Frontal cortex (tissue), 4 donors: ENCODE data around the gene JADE1. TPM values are rescaled to one million over a fixed set of nuclear protein-coding genes. Genes with fewer than 3 reads are reported as not detected.
A peak's percentile ranks its signal among the peaks of the same experiment; 100 is the strongest.

Experiments used
- DNase-seq, 2 donors: peaks; one replicate each; pipeline ENCODE4 v3.0.0; 2012; ENCODE audit warnings: low spot score in 2 of 2
- FAIRE-seq: peaks from 2 replicates; lab custom pipeline; 2012; peaks lifted over from hg19 to GRCh38; lab: Jason Lieb, UNC
- total RNA-seq: library from RNA; depleted of rRNA; stranded (reverse); fragments of >200 nt; gene quantifications from one replicate; pipeline ENCODE4 v1.2.3, GENCODE V29; 2014
- donor health status: control.
- donor health status: control.
- donor health status: control.

The JADE1 gene
- total RNA-seq, 1 donor from 2014 or later = 28.5 TPM

DNA sequence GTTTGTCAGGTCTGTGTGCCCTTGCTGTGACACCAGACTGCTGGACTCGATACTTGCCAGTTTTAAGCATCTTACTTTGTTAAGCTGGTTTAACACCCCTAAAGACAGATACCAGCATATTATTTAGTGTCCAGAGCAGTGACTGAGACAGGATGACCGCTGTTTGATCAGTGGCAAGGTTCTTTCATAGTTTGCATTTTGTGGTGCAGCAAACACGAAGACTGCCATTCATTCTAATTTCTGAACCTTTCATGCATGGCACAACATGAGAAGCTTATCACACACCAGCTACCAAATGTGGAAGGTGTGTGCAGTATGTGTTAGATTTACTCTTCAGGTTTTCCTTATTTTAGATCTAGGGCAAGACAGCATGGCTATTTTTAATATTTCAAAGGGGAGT lies 28.2 kb downstream of the JADE1 start:
- no peak for DNase-seq
- no peak for FAIRE-seq

DNA sequence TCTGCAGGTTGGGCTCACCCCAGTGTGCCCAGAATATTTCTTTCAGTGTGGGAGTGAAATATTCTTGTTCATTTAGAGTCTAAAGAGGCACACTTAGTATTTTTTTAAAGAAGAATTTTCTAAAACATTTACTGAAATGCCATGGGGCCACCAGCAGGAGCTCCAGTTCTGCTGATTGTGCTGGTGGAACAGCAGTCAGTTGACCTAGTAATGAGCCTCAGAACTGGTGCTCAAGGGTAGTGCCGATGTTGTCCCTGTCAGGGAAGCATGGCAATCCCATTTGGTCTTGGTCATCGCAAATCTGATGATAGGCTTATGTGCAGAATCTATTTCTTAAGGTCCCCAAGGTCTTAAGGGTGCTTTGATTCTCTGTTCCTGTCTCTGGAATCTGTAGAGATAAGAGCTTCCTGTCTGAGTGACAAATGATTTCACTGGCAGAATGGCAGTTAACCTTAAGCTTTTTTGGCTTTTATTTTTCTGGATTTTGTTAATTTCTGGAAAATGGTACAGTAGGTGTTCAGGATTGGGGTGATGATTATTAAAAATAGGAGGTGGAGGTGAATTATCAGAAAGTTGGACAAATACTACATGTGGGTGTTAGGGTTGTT lies 31.3 kb downstream of the JADE1 start:
- no peak for FAIRE-seq
- DNase-seq = no peak

- DNase-seq (no peak), FAIRE-seq (no peak)
These were observed 31.9 kb downstream of the JADE1 start for GRCh38 chr4:128841402-128841801.

GRCh38 chr4:128844931-128845330 lies 35.4 kb downstream of the JADE1 start:
- FAIRE-seq (no peak), DNase-seq (peak in 1 of 2 donors; percentile 29)

GRCh38 chr4:128846063-128846462 lies 36.6 kb downstream of the JADE1 start:
- FAIRE-seq = no peak
- no peak for DNase-seq

DNA sequence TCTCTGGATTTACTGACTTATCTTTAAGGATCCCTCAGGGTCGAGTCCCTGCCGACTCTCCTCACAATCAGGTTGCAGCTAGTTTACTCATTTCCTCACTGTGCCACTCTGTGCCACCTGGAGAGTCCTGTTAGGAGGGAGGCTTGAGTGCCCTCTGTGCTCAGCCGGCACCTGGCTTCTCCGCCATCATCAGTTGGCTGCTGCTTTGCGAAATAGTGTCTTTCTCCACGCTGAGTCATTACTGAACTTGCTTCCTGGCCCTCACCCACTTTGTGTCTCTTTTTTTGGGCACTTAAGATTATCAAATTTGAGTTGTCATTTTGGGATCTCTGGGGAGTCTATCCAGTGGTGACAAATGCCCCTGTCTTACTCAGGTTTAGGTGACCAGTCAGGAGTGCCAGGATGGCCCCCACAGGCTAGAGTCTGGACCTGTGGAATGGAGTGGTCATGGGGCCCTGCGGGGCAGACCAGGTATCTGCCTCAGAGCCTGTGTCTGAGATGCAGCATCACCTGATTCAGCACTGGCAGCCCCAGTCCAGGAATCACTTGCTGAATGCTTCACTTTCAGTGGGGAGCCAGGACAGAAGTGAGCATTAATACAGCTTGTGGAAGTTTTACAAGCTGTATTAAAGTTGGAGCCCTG lies 37.7 kb downstream of the JADE1 start:
- FAIRE-seq (no peak), DNase-seq (no peak)

DNA sequence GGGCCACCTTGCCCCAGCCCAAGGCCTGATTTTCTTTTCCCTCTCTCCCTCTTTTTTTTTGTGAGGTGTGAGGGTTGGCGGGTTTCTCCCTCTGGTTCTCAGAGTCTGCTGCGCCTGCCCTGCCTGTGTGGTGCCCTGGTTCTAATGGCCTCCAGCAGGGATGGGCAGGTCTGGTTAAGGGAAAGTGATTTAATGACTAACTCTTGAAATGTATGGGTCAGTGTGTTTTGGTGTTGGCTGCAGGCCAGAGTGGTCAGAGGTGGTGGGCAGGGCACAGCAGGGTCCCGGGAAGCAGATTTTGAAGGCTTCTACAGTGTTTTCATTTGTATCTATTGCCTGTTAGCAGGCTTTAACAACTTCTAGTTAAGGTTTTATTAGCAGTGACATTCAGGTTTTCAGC lies 39.0 kb downstream of the JADE1 start:
- FAIRE-seq (no peak), DNase-seq (no peak)

DNA sequence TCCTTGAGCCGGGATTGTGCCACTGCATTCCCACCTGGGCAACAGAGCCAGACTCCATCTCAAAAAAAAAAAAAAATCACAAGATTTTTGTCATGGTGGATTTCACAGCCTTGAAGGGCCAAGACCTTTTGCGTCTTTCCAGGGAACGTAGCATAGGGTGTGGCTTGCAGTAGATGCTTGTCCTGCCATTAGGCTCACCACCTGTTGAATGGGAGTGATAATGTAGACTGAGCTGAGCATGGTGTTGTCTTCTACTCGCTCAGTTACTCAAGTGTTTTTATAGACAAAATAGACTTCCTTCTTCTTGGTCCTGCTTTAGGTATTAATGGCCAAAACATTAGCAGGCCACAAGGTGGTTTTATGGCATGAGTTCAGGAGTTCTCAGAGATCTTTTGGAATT lies 40.8 kb downstream of the JADE1 start:
- FAIRE-seq = no peak
- no peak for DNase-seq

GRCh38 chr4:128853741-128854140 lies 44.2 kb downstream of the JADE1 start:
- DNase-seq (no peak), FAIRE-seq (no peak)

GRCh38 chr4:128854433-128854832 lies 44.9 kb downstream of the JADE1 start:
- FAIRE-seq = no peak

DNA sequence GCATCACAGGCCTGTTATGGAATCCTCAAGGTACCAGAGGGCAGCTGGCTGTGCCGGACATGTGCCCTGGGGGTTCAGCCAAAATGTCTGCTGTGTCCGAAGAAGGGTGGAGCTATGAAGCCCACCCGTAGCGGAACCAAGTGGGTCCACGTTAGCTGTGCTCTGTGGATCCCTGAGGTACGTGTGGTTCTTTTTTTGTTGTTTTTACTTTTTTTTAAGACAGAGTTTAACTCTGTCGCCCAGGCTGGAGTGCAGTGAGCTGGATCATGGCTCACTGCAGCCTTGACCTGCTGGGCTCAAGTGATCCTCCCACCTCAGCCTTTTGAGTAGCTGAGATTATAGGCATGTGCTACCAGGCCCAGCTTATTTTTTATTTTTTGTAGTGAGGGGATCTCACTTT lies 46.1 kb downstream of the JADE1 start:
- DNase-seq (no peak), FAIRE-seq (no peak)

More at GRCh38 chr4:128854433-128854832, 44.9 kb downstream of the JADE1 start:
- no peak for DNase-seq

GRCh38 chr4:128856246-128856645 lies 46.7 kb downstream of the JADE1 start:
- DNase-seq (no peak), FAIRE-seq (no peak)

DNA sequence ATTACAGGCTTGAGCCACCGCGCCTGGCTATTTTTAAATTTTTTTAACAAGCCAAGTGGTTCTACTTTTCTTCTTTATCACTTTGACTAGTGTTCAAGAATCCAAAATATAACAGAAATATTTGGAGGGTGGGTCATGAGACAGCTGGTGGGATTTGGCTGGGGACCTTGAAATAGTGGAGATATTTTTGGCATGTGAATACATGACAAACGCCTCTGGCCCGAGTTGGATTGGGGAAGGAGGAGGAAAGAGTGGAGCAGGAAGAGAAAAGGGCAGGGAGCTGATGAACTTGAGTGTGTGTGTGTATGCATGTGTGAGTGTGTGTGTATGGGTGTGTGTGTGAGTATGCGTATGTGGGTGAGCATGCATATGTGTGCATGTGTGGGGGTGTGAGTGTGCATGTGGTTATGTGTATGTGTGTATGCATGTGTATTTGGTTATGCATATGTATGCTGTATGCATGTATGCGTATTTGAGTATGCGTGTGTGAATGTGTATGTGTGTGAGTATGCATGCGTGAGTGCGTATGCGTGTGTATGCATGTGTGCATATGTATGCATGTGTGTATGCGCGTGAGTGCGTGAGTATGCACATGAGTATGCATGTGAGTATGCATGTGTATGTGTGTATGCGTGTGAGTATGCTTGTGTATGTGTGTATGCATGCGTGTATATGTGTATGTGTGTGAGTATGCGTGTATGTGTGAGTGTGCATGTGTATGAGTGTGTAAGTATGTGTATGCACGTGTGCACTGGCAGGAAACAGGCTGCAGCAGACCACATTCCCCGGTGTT lies 49.6 kb downstream of the JADE1 start:
- DNase-seq (no peak), FAIRE-seq (no peak)

DNA sequence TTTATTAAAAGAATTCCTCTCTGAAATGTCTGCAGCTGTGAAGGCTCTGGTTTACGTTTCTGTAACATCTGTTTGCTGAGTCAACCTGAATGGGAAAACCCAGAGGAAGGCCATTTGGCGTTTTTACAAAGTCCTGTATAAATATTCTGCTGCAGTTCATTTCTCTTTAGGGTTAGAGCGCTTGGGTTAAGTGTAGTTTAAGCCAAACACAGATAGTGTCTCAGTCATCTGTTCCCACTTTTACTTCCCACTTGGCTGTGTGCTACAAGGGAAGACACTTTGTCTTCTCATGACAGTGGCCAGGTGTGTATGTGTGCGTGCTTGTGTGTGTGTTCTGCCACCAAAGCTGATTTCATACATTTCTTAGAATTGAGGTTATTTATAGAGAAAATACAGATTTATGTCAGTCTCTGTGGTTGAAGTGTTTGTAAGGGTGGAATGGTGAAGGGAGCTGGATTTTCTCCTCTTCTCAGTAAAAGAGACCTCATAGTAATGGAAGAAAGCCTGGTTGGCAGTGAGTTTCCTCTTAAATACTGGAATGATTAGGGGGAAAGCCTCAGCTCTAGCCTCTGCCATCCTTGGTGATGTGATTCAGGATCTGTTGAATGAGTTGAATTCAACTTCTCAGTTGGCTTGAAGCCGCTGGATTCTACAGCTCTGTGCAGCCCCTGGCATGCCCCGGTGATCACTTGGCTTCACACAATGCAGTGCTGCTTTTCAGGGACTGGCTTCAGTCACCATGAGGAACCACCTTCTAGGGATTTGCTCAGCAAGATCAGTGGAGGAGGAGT lies 50.6 kb downstream of the JADE1 start:
- DNase-seq (no peak), FAIRE-seq (no peak)

- FAIRE-seq = no peak
- DNase-seq = no peak
These were observed 52.5 kb downstream of the JADE1 start for GRCh38 chr4:128861856-128862518.

GRCh38 chr4:128862608-128863311 lies 53.3 kb downstream of the JADE1 start:
- DNase-seq (no peak), FAIRE-seq (no peak)

- FAIRE-seq (no peak), DNase-seq (peak; percentile 20 to 65)
These were observed 54.0 kb downstream of the JADE1 start for GRCh38 chr4:128863312-128864075.

DNA sequence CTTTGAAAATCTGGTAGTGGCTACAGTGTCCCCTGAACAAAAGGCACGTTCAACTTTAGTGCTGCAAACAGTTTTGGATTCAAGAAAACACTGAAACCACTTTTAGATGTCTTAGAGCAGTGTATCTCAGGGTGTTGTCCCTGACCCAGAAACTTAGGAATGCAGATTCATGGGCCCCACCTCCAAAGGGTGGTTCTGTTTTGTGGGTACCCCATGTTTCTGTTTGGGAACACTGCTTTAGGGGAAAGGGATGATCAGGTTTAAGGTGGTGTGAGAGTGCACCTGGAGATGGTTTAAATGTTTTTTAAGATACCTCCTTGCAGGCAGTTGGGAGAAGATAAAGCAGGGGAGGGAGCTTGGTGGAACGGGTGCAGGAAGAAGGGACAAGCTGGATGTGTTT lies 55.6 kb downstream of the JADE1 start:
- DNase-seq (no peak), FAIRE-seq (no peak)

- FAIRE-seq (no peak), DNase-seq (no peak)
These were observed 56.8 kb downstream of the JADE1 start for GRCh38 chr4:128866269-128866668.
